AG04450 (cell line): ENCODE measurements around the gene METTL21C. TPM values are rescaled to one million over a fixed set of nuclear protein-coding genes. Genes with fewer than 3 reads are reported as not detected.

Source experiments
- CTCF ChIA-PET: fragments of 300-600, 350-600 bp; formaldehyde crosslinking; extraction: SDS; loops from one replicate; lab custom pipeline; 2022; ENCODE audit warnings: antibody characterized with exemption, inconsistent platforms; lab: Charles Lee
- POLR2A ChIA-PET: fragments of 350-600 bp; formaldehyde crosslinking; extraction: SDS; loops from one replicate; lab custom pipeline; 2021; ENCODE audit warnings: antibody characterized with exemption, inconsistent platforms; lab: Yijun Ruan, JAX
- DNase-seq: peaks from one replicate; pipeline ENCODE4 v3.0.0-alpha.2; 2011; ENCODE audit warnings: low read depth, low spot score
- H3K27ac ChIP-seq: one replicate; pipeline ENCODE4 v1.5.1; 2012; ENCODE audit warnings: low read depth, low read length, control low read depth
- H3K27me3 ChIP-seq: one replicate; pipeline ENCODE4 v1.6.0; 2012; ENCODE audit warnings: low read length; ENCODE audit not compliant: control insufficient read depth, insufficient read depth
- H3K4me3 ChIP-seq: 2 replicates; pipeline ENCODE4 v1.5.1; 2011; ENCODE audit warnings: mild to moderate bottlenecking, low read depth, low read length, control low read depth
- H3K9me3 ChIP-seq: 2 replicates; pipeline ENCODE4 v1.5.1; 2012; ENCODE audit warnings: low read length; ENCODE audit not compliant: control insufficient read depth, insufficient read depth
- polyA plus RNA-seq: library from polyadenylated mRNA; depleted of rRNA; stranded (reverse); fragments of >200 nt; gene quantifications from 2 replicates; pipeline ENCODE4 v1.2.3, GENCODE V29; 2011
- TF ChIP-seq, protein P1 (sequence below): IDR thresholded peaks from 2 replicates; pipeline ENCODE4 v1.5.1; 2011; ENCODE audit warnings: low read depth, low read length, control low read depth, inconsistent platforms

Gene METTL21C
- polyA plus RNA-seq, 1 experiment: not detected

DNA sequence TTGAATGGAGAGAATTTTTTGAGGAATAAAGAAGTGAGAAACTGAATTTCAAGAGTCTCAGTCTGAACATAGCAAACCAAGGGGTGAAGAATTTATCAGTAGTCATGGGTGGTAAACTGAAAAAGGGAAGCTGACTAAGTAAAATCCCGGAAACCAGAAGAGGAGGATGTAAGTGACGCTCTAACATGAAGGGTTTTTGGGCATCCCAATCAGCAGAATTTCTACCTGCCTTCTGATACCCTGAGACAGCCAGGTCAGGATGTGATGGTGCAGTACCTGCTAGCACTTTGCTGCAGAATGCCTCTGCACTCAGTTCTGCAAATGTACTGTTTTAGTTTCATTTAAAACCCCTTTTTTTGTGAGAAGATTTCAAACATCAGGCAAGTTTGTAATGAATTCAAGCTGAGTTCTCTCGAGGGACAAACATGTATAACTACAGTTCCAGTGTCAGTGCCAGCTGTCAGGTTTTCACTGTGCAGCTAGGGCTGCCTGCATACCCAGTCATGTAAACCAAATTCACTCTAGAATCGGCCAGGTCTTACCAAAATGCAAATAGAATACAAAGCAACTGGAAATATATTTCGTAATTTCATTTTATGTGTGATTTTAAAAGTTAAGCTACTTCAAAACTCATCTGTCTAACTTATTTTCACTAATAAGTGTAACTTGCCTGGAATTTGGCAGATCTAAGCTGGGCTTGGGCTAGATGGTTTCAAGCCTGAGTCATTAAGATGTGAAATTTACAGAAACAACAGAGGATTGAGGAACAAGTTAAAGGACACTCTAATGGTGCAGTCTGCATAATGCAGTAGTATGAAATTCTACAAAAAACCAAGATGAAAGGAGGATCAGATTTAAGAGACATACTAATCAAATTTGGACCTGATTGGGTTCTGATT is 13.8 kb downstream of the METTL21C start:
- no peak overlapping the region for H3K27ac ChIP-seq
- no peak overlapping the region for H3K4me3 ChIP-seq
- H3K27me3 ChIP-seq: no peaks in the 10 kb centered on the region
- POLR2A ChIA-PET: no interaction called here
- DNase-seq: no peak
- H3K9me3 ChIP-seq: no peaks in the 10 kb centered on the region
- CTCF ChIA-PET: interaction anchor here (0.5 to 1.1 kb wide), 3 partner anchors 88 to 116 kb away, joined by 3 read pairs; no protein-coding TSS in a partner anchor
- TF ChIP-seq, protein P1, sequence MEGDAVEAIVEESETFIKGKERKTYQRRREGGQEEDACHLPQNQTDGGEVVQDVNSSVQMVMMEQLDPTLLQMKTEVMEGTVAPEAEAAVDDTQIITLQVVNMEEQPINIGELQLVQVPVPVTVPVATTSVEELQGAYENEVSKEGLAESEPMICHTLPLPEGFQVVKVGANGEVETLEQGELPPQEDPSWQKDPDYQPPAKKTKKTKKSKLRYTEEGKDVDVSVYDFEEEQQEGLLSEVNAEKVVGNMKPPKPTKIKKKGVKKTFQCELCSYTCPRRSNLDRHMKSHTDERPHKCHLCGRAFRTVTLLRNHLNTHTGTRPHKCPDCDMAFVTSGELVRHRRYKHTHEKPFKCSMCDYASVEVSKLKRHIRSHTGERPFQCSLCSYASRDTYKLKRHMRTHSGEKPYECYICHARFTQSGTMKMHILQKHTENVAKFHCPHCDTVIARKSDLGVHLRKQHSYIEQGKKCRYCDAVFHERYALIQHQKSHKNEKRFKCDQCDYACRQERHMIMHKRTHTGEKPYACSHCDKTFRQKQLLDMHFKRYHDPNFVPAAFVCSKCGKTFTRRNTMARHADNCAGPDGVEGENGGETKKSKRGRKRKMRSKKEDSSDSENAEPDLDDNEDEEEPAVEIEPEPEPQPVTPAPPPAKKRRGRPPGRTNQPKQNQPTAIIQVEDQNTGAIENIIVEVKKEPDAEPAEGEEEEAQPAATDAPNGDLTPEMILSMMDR: no peak

DNA sequence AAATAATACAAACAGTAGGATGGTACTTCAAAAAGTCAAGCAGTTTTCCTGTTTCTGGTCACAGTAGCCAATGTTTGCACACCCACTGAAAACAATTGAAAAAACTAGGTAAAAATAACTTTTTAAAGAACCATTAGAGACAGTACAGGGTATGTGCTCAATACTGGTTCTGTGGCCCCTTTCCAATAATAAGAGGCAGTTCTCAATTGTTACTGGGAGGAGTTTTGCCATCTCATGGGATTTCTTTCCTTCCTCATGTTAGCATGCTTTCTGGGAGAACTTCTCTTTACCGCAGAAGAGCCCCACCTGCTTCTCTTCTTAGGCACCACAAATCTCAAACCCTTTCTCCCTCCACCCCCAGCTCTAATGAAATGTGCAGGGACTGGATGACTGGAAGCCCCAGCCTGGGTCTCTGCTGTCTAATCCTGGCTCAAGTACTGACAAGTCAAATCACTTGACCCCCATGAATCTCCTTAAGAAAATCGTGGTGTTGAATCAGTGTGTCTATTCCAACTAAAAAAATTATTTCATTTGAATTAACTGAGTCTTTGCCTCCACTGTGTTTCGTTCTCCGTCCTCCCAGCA is 14.6 kb downstream of the METTL21C start:
- ChIA-PET CTCF (no interaction called here), POLR2A (no interaction called here)
- TF ChIP-seq, protein P1: no peak
- Histone ChIP-seq H3K4me3 (no peak overlapping the region), H3K9me3 (no peaks in the 10 kb centered on the region), H3K27ac (no peak overlapping the region), H3K27me3 (no peaks in the 10 kb centered on the region)
- DNase-seq: no peak

DNA sequence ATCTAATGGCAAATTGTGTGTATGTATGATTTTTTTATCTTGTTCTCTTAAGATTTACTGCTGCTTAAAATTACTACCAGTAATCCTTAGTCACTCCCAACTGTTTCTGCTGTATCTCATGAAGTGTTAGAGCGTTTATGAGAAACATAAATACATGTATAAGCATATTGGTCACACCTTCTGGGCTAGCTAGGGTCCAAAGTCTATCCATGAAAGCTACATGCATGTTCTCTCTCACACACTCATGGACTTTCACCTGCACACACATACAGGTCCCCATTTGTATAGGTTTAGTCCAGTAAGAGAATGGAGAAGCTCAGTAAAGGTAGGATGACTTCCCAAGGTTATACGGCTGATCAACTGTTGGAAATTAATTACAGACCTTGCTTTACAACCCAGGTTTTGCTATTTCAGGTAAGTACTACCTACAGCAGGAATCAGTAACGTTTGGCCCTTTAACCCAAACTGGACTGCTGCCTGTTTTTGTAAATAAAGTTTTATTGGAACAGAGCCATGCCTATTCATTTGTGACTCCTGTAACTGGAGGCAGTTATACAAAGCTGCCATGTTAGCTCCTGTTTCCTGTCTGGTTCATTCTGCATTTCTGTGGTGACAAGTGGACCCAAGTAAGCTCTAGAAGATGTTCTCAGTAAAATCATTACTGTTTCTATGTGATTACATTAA is 15.3 kb downstream of the METTL21C start:
- TF ChIP-seq, protein P1: no peak
- POLR2A ChIA-PET: no interaction called here
- H3K27ac ChIP-seq: no peak overlapping the region
- CTCF ChIA-PET: no interaction called here
- H3K27me3 ChIP-seq: no peaks in the 10 kb centered on the region
- H3K9me3 ChIP-seq: no peaks in the 10 kb centered on the region
- DNase-seq: no peak
- no peak overlapping the region for H3K4me3 ChIP-seq

DNA sequence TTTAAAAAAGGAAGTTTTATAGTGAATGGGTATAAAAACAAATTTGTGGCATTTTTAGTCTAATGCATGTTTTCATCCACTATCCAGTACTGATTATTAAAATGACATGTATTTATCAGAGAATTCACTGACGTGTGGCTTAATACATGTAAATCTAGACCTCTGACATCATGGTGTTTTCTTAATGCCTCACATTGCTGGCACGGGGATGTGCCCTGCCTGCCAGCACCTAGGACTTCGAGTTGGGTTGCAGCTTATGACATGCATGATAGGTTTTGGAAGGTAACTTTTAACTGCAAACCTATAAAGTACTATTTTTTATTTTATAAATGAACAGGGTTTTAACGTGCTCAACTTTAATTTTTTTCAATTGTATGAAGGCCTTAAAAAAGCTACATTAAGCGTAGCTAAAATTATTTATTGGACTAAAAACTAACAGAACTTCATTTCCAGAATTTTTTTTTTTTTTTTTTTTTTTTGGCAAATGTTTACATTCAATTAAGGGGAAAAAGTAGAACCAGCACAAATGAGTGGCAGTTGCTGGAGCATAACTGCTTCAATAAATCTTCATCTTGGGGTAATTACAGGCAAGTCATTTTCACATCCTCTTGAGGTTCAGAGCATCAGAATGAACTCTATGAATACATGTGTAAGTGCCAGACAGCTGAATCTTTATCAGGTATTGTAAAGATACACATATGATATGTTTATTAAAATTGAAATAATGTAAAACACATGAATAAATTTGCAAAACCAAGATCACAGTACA is 16.3 kb downstream of the METTL21C start:
- TF ChIP-seq, protein P1: no peak
- ChIA-PET POLR2A (no interaction called here), CTCF (interaction anchor here (0.6 kb wide), 1 partner anchor 42 kb away, joined by 5 read pairs; no protein-coding TSS in a partner anchor)

More for the DNA sequence above, 16.3 kb downstream of the METTL21C start:
- Histone ChIP-seq H3K9me3 (no peaks in the 10 kb centered on the region), H3K27me3 (no peaks in the 10 kb centered on the region), H3K4me3 (no peak overlapping the region), H3K27ac (no peak overlapping the region)
- DNase-seq: no peak
